ENCODE measurements around the gene TMEM201. TPM values are rescaled to one million over a fixed set of nuclear protein-coding genes. Genes with fewer than 3 reads are reported as not detected.

The TMEM201 gene
- total RNA-seq, 2 donors from 2014 or later = 24.1 TPM

- Mint-ChIP-seq H3K36me3 (ENCODE audit: low read depth) (no peaks in the 10 kb centered on the region), H3K4me1 (no peaks in the 10 kb centered on the region), H3K27me3 (ENCODE audit: insufficient read depth) (peaks cover 24% of the 10 kb centered on the region), H3K27ac (no peak overlapping the region), H3K9me3 (no peaks in the 10 kb centered on the region), H3K4me3 (no peak overlapping the region)
- Histone ChIP-seq H3K4me3 (ENCODE audit: low read length) (no peak overlapping the region), H3K9me3 (ENCODE audit: control insufficient read depth, low read length) (no peaks in the 10 kb centered on the region), H3K4me1 (ENCODE audit: control insufficient read depth, insufficient read depth, low read length) (no peaks in the 10 kb centered on the region), H3K27ac (ENCODE audit: low read depth, low read length) (no peak overlapping the region), H3K36me3 (ENCODE audit: control insufficient read depth, insufficient read depth, low read length) (no peaks in the 10 kb centered on the region), H3K27me3 (ENCODE audit: control insufficient read depth, insufficient read depth, low read length, poor library complexity, severe bottlenecking) (no peaks in the 10 kb centered on the region), H3K9ac (ENCODE audit: extremely low read depth, low read length, poor library complexity, severe bottlenecking) (no peak overlapping the region)
- DNase-seq = no peak
- no peak for TF ChIP-seq CTCF (conservative IDR thresholded peaks at IDR 0.05)
- 88 to 89% methylated on average over 8 to 21 of the region's 23 CpGs for WGBS, 2 experiments (ENCODE audit: insufficient coverage in 1 of 2, insufficient read length in 1 of 2)
These were observed 40.1 kb downstream of the TMEM201 start for GRCh38 chr1:9628541-9629444.

- 81 to 84% methylated on average over 9 to 27 of the region's 29 CpGs for WGBS, 2 experiments (ENCODE audit: insufficient coverage in 1 of 2, insufficient read length in 1 of 2)
- no peaks in the 10 kb centered on the region for H3K4me1 Mint-ChIP-seq
These were observed 40.9 kb downstream of the TMEM201 start for GRCh38 chr1:9629445-9630201.

More at GRCh38 chr1:9629445-9630201, 40.9 kb downstream of the TMEM201 start:
- H3K4me1 ChIP-seq (ENCODE audit: control insufficient read depth, insufficient read depth, low read length) = no peaks in the 10 kb centered on the region
- H3K4me3 Mint-ChIP-seq = no peak overlapping the region
- no peaks in the 10 kb centered on the region for H3K36me3 Mint-ChIP-seq (ENCODE audit: low read depth)
- H3K27me3 ChIP-seq (ENCODE audit: control insufficient read depth, insufficient read depth, low read length, poor library complexity, severe bottlenecking) = no peaks in the 10 kb centered on the region
- no peak overlapping the region for H3K4me3 ChIP-seq (ENCODE audit: low read length)
- H3K9ac ChIP-seq (ENCODE audit: extremely low read depth, low read length, poor library complexity, severe bottlenecking) = no peak overlapping the region
- DNase-seq = no peak
- no peaks in the 10 kb centered on the region for H3K9me3 ChIP-seq (ENCODE audit: control insufficient read depth, low read length)
- H3K36me3 ChIP-seq (ENCODE audit: control insufficient read depth, insufficient read depth, low read length) = no peaks in the 10 kb centered on the region
- no peak overlapping the region for H3K27ac ChIP-seq (ENCODE audit: low read depth, low read length)
- H3K9me3 Mint-ChIP-seq = no peaks in the 10 kb centered on the region
- H3K27me3 Mint-ChIP-seq (ENCODE audit: insufficient read depth) = peaks cover 24% of the 10 kb centered on the region
- H3K27ac Mint-ChIP-seq = no peak overlapping the region
- no peak for TF ChIP-seq CTCF (conservative IDR thresholded peaks at IDR 0.05)
